ENCODE measurements around the gene KIF1B. TPM values are rescaled to one million over a fixed set of nuclear protein-coding genes. Genes with fewer than 3 reads are reported as not detected.
"Not testable (repeated sequence)": the region's sequence is repeated elsewhere in the genome, so short reads cannot be mapped to it uniquely, and the experiment has no call there.

KIF1B gene
- total RNA-seq, 1 donor from 2014 or later = 113 TPM

DNA sequence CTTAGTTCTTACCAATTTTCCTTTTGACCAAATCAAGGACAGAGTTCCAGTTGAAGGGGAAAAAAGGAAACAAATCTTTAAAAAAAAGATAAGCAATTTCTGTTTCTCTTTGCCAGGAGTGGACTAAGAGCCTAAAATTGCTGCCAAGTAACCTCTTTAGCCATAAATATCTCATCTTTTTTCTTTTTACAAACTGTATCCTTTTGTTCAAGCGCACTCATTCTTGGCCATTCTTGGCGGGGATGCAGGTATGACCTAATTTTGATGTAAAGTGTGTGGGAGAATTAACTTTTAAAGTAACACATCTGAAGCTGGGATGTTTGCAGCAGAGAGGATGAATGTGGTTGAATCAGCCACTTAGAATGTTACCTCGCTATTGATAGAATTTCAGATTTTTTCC lies 13.4 kb upstream of the KIF1B start:
- H3K36me3 Mint-ChIP-seq (ENCODE audit: low read depth) = no peaks in the 10 kb centered on the region
- no peaks in the 10 kb centered on the region for H3K9me3 Mint-ChIP-seq
- H3K27me3 Mint-ChIP-seq (ENCODE audit: low read depth) = no peaks in the 10 kb centered on the region
- DNase-seq (ENCODE audit: low read depth, low spot score) = no peak
- H3K27ac Mint-ChIP-seq (ENCODE audit: unreplicated experiment) = no peak overlapping the region
- H3K4me1 Mint-ChIP-seq = peaks cover 5% of the 10 kb centered on the region
- TF ChIP-seq, protein P1, sequence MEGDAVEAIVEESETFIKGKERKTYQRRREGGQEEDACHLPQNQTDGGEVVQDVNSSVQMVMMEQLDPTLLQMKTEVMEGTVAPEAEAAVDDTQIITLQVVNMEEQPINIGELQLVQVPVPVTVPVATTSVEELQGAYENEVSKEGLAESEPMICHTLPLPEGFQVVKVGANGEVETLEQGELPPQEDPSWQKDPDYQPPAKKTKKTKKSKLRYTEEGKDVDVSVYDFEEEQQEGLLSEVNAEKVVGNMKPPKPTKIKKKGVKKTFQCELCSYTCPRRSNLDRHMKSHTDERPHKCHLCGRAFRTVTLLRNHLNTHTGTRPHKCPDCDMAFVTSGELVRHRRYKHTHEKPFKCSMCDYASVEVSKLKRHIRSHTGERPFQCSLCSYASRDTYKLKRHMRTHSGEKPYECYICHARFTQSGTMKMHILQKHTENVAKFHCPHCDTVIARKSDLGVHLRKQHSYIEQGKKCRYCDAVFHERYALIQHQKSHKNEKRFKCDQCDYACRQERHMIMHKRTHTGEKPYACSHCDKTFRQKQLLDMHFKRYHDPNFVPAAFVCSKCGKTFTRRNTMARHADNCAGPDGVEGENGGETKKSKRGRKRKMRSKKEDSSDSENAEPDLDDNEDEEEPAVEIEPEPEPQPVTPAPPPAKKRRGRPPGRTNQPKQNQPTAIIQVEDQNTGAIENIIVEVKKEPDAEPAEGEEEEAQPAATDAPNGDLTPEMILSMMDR (conservative IDR thresholded peaks at IDR 0.05) = no peak
- H3K4me3 Mint-ChIP-seq = no peak overlapping the region

DNA sequence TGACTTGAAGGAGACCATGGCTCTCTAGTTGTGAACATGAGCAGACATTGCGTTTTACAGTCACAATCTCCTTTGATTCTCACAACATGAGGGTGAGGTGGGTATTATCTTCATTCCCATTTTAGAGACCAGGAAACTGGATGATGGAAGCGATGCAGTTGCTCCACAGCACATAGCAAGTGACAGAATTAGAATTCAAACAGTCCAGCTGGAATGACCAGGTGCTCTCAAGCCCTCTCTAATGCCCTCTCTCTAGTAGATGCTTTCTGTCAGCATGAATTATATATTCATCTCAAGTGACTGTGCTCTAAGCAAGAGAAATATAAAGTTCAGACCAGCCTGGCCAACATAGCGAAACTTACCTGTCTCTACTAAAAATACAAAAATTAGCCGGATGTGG lies 9.8 kb upstream of the KIF1B start:
- Mint-ChIP-seq H3K4me1 (no peaks in the 10 kb centered on the region), H3K27ac (ENCODE audit: unreplicated experiment) (no peak overlapping the region), H3K27me3 (ENCODE audit: low read depth) (no peaks in the 10 kb centered on the region), H3K4me3 (no peak overlapping the region), H3K36me3 (ENCODE audit: low read depth) (no peaks in the 10 kb centered on the region), H3K9me3 (no peaks in the 10 kb centered on the region)
- TF ChIP-seq, protein P1 (conservative IDR thresholded peaks at IDR 0.05) = no peak
- DNase-seq (ENCODE audit: low read depth, low spot score) = no peak

DNA sequence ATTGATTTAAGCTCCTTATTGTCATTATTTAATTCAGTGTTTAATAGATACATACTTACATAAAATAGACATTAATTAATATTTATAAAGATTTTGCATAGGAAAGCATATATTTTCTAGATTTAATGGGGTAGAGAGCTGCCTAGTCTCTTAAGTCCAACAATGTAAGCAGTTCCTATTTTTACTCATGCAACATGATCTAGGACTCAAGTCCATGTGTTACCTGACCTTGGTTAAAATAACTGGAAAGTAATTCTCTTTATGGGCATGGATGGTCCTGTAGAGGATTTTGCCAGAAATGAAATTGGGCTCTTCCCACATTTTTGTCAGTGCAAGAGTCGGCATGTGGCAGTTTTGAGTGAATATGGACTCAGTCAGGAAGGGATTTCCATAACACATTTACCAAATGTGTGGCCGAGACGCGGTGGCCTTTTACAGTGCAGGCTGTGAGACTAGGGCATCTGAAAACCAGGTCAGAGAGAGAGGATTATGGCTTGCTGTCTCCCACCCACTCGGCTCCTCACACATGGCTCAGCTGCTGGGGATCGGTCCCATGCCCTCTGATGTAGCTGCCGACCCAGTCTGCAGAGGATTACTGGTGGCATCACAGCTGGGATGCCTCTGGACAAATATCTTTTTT lies 6.2 kb upstream of the KIF1B start:
- Mint-ChIP-seq H3K36me3 (ENCODE audit: low read depth) (no peaks in the 10 kb centered on the region), H3K4me1 (peaks cover 6% of the 10 kb centered on the region), H3K27me3 (ENCODE audit: low read depth) (no peaks in the 10 kb centered on the region), H3K9me3 (no peaks in the 10 kb centered on the region), H3K27ac (ENCODE audit: unreplicated experiment) (no peak overlapping the region), H3K4me3 (no peak overlapping the region)
- DNase-seq (ENCODE audit: low read depth, low spot score) = no peak
- TF ChIP-seq, protein P1 (conservative IDR thresholded peaks at IDR 0.05) = no peak

DNA sequence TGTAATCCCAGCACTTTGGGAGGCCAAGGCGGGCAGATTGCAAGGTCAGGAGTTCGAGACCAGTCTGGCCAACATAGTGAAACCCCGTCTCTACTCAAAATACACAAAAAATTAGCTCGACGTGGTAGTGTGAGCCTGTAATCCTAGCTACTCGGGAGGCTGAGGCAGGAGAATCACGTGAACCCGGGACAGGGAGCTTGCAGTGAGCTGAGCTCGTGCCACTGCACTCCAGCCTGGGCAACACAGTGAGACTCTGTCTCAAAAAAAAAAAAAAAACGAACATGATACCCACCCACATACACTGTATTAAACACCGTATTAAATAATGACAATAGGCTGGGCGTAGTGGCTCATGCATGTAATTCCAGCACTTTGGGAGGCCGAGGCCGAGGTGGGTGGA lies 5.2 kb upstream of the KIF1B start:
- not testable (repeated sequence) for DNase-seq (ENCODE audit: low read depth, low spot score); H3K4me3 Mint-ChIP-seq; H3K27me3 Mint-ChIP-seq (ENCODE audit: low read depth); H3K27ac Mint-ChIP-seq (ENCODE audit: unreplicated experiment); H3K36me3 Mint-ChIP-seq (ENCODE audit: low read depth); H3K9me3 Mint-ChIP-seq
- peaks cover 15% of the 10 kb centered on the region for H3K4me1 Mint-ChIP-seq

DNA sequence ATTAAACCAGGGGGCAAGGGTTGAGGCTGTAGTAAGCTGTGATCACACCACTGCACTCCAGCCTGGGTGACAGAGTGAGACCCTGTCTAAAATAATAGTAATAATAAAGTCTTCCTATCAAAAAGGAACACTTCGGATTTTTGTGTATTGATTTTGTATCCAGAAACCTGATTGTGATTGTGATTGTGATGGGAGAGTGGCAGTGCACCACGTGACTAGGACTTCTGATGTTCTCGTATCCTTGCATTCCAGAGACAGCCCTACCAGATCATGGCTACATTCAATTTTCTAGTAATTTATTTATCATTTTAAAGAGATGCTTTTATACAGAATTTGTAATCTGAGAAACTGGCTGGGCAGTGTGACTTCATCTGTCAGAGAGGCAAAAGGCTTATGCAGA lies 2.6 kb upstream of the KIF1B start:
- H3K9me3 Mint-ChIP-seq = no peaks in the 10 kb centered on the region

DNA sequence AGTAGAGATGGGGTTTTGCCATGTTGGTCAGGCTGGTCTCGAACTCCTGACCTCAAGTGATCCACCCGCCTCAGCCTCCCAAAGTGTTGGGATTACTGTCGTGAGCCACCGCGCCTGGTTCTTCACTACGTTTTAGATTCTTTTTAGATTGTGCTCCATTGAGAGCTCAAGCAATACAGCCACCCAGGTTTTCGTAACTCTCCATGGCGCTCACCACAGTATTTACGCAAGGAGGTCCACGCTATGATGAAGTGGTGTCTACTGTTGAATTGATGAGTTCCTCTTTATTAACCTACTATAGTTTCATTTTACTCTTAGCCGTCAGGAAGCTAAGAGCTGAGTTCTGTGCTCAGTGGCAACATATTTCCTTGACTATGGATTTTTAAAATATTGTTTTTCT lies 1.8 kb upstream of the KIF1B start:
- peaks cover 33% of the 10 kb centered on the region for H3K4me1 Mint-ChIP-seq
- H3K4me3 Mint-ChIP-seq = peak overlapping the region; percentile 97
- TF ChIP-seq, protein P1 (conservative IDR thresholded peaks at IDR 0.05) = no peak
- no peaks in the 10 kb centered on the region for H3K36me3 Mint-ChIP-seq (ENCODE audit: low read depth)
- H3K27ac Mint-ChIP-seq (ENCODE audit: unreplicated experiment) = no peak overlapping the region
- H3K9me3 Mint-ChIP-seq = no peaks in the 10 kb centered on the region
- H3K27me3 Mint-ChIP-seq (ENCODE audit: low read depth) = no peaks in the 10 kb centered on the region
- DNase-seq (ENCODE audit: low read depth, low spot score) = no peak

More for the DNA sequence above, 2.6 kb upstream of the KIF1B start:
- Mint-ChIP-seq H3K4me3 (peak overlapping the region; percentile 51), H3K4me1 (peaks cover 26% of the 10 kb centered on the region), H3K36me3 (ENCODE audit: low read depth) (no peaks in the 10 kb centered on the region), H3K27me3 (ENCODE audit: low read depth) (no peaks in the 10 kb centered on the region), H3K27ac (ENCODE audit: unreplicated experiment) (no peak overlapping the region)
- no peak for DNase-seq (ENCODE audit: low read depth, low spot score)
- TF ChIP-seq, protein P1 (conservative IDR thresholded peaks at IDR 0.05) = no peak

All from neural crest cell (in vitro differentiated cells).